NCI-H1694 (cell line): ENCODE measurements around the gene C14orf180.

Experiments
- DNase-seq: peaks from one replicate; lab custom pipeline; 2025; lab: John Stamatoyannopoulos, UW

The C14orf180 gene

DNA sequence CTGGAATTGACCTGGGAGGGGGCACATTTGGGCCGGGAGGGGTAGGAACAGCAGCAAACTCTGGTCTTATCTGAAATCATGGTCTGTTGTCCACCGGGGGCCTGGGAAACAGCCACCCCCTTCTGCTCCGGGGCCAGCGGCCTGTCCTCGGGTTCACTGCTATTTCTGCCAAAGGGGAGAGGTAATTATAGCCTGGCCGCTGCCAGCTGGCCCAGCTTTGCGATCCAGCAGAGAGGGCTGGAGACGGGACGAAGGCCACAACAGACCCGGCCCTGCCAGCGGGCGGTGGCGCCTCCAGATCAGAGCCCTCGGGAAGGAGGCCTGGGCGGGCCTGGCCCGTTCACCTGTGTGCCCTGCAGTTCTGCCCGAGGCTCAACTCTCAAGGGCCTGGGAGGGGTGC lies at the start of gene C14orf180:
Gene C14orf180, plus strand, starts transcription at position 258 of the 400 bp plus-strand sequence. CDS start 6,667 bp downstream, outside the sequence.
- no peak for DNase-seq

GRCh38 chr14:104530646-104531045 lies 48.9 kb upstream of the C14orf180 start:
- no peak for DNase-seq

DNA sequence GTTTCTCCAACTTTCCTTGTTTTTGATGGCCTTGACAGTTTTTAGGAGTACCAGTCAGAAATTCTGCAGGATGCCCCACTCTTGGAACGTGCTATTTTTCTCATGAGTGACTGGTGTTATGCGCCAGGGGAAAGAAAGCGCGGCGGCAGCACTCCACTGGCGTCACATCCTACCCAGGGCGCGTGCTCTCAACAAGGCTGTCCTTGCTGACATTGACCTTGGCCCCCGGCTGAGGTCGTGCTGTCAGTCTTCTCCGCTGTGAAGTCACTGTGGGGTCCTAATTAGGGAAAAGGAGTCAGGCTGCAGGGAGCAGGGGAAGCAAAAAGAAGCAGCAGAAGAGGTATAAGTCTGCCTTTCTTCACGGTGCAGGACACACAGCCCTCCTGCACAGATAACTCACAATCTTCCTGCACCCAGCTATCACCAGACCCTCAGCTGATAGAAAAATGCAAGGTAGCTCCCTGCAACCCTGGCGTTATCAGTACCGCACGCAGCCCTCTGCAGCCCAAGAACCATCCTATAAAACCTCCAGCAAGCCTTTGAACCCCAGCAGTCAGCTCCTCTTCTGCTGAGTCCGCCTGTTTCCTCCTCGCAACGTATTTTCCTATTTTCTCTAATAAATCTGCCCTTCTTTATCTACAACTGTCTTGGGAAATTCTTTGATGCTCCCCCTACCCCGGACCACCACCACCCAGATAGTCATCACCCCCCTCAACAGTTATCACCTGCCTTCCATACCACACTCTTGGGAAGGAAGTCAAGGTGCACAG lies 48.0 kb upstream of the C14orf180 start:
- no peak for DNase-seq

GRCh38 chr14:104532191-104532555 lies 47.4 kb upstream of the C14orf180 start:
- no peak for DNase-seq

- no peak for DNase-seq
Measured at GRCh38 chr14:104534036-104534435, 45.5 kb upstream of the C14orf180 start.

GRCh38 chr14:104536942-104537612 lies 42.5 kb upstream of the C14orf180 start:
- no peak for DNase-seq

DNA sequence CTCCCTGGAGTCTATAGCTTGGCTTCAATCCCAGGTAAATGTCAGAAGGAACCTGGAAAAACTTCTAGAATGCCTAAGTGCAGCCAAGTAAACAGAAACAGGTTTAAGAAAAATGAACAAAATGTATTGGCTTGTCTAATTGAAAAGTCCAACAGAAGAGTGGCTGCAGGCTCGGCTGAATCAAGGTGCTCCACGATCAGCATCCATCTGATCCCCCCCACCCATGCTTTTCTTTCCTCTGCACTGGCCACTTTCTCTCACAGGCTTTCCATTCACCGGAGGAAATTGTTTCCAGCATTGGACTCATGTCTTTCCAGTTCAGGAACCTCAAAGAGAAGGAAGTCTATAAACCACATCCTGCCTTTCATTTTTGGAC lies 42.0 kb upstream of the C14orf180 start:
- DNase-seq = no peak

DNA sequence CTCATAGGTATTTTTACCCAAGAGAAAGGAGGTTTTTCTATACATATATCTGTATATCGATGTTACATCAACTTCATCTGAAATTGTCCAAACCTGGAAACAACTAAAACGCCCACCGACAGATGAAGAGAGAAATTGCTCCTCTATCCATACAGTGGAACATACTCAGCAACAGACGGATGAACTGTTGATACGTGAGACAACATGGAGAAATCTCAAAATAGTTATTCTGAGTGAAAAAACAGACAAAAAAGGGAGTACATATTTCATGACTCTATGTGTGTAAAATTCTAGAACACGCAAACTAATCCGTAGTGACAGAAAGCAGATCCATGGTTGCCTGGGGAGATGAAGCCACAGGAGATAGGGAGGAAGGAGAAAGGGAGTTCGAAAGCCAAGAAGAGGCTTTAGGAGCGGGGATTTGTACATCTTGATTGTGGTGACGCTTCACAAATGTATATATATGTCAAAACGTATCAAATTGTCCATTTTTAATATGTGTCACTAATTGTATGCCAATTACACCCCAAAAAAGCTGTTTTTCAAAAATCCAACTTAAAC lies 37.6 kb upstream of the C14orf180 start:
- no peak for DNase-seq

- no peak for DNase-seq
Measured at GRCh38 chr14:104542871-104543830, 36.4 kb upstream of the C14orf180 start.

GRCh38 chr14:104544362-104544961 lies 35.1 kb upstream of the C14orf180 start:
- no peak for DNase-seq

- DNase-seq = peak; percentile 99
Measured at GRCh38 chr14:104545151-104545941, 34.2 kb upstream of the C14orf180 start.

GRCh38 chr14:104545942-104546501 lies 33.5 kb upstream of the C14orf180 start:
- DNase-seq = peak; percentile 92

GRCh38 chr14:104546591-104547309 lies 32.8 kb upstream of the C14orf180 start:
- DNase-seq = peak; percentile 84

GRCh38 chr14:104547310-104547997 lies 32.1 kb upstream of the C14orf180 start:
- DNase-seq = no peak

- DNase-seq = no peak
Measured at GRCh38 chr14:104547998-104548700, 31.4 kb upstream of the C14orf180 start.

DNA sequence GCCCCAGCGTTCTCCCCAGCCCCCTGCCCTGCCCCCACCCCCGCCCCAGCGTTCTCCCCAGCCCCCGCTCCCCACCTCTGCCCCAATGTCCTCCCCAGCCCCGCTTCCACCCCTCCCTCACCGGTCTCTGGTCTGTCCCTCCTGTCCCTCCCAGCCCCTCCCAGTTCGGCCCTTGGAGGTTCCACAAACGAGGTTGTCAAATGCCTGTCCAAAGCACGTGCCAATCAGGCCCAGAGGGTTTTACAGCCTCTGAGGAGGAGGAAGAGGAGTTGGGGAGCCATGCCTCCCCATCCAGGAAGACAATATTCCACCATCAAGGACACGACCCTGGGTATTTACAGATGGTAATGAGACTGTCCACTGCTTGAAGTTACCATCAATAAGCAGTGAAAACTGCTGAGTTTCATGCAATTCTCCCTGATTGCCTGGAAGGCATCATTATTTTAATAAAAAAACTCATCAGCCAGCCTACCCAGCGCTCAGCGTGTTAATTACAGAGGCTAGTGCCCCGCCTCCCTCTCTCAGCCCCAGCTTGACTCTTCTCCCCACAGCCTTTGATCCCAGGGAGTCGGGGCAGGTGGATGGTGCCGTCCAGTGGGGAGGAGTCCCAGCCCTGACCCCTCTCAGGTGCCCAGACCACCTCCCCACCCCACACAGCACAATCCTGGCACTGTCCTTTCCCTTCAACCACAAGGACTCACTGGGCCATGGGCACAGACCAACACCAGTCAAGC lies 30.6 kb upstream of the C14orf180 start:
- no peak for DNase-seq

DNA sequence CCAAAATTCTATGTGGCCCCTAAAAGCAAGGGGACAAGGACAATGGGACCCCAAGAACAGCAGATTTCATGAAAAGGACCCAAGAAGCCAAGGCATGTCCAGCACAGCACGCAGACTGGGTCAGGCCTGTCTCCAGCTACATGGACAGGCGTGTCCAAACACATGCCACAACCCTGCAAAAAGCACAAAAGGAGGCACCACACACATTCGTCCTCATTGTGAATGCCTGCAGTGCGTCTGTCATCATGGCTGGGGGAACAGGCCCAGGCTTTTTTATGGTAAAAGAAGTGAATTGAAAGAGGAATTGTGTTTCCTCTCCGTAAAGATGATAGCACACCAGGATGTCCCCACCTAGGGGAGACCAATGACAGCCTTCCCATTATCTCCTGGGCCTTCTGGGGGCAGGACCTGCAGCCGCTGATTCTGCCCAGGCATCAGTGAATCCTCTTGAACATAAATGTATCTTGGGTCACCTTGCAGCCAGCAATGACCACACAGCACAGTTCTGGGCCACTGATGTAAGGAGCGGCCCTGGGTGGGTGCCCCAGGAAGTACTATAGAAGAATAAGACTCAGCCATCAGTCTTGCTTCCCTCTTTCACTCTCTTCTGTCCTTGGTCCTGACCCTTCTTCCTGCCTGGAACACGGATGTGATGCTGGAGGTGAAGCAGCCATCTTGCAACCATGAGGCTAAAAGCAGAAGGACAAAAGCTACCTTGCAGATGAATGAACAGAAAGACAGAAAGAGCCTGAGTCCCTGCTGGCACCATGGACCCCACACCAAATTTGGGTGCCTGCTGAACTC lies 29.8 kb upstream of the C14orf180 start:
- no peak for DNase-seq
